Activated gamma-delta T cell treated with Interleukin-2 at 50 U/mL for 16 hours (primary cell): ENCODE measurements around the gene ROGDI.

Experiments used
- DNase-seq: peaks from one replicate; pipeline ENCODE4 v3.0.0-alpha.2; 2020

ROGDI gene

DNA sequence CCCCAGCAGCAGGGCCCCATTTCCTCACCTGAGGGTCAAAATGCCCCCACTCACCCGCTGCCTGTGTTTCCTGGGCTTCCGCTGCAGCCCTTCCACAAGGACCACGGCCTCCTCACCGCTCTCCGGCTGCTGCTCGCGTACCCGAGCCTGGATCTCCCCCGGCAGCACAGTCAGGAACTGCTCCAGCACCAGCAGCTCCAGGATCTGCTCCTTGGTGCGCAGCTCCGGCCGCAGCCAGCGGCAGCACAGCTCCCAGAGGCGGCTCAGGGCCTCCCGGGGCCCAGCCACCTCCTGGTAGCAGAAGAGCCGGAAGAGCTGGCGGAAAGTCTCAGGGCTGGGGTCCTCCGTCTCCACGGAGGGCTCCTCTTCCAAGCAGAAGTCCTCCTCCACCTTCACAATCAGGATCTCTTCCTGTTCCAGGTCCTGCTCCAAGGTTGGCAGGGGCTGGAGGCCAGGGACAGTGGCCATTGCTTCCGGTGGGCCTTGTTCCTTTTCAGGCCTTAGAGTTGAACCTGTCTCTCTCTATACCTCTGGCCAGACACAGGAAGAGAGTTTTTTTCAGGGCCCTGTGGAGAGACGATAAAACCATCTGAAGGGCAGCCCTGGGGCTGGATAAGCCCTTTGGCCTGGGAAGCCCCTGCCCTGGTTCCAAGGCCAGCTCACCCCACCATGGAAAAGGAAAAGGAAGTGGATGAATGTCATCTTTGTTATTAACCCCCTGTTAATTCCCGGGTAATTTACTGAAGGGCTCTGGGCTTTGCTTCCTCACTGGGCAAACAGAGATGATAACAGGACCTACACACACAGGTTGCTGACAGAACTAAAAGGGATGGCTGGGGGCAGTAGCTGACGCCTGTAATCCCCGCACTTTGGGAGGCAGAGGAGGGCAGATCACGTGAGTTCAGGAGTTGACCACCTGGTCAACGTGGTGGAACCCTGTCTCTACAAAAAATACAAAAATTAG is 36.6 kb downstream of the ROGDI start:
- no peak for DNase-seq

DNA sequence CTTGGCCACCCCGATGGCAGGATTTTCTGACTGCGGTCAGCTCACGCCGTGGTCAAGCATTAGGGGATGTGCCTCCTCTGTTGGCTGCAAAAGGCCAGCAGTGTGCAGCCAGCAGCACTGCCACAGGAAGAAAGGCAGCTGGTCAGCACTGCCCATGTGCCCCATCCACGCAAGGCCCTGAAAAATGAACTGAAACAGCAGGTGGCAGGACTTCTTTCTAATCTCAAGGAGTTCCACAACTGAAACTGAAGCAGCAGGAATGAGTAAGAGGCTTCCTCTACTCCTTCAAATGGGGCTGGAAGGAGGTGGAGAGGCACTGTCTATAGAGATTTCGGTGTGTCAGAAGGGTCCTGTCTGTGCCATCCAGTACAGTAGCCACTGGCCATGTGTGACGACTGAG is 38.6 kb downstream of the ROGDI start:
- DNase-seq, result no peak

DNA sequence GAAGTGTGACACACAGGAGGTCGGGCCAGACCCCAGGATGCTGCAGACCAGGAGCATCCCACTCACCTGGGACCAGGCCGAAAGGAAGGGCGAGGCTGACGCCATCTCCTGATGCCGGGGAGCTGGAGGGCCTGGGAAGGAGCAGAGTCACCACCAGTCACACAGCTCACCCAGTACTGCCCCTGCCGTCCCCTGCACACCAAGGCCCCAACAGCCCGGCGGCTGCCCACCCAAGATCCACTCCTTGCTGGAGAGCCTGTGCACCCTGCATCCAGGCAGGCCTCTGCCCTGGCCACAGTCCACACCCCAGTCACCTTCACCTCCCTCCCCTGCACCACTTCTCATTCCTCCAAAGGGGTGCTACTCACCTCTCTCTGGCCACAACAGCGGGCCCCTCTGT is 40.2 kb downstream of the ROGDI start:
- DNase-seq, result no peak

DNA sequence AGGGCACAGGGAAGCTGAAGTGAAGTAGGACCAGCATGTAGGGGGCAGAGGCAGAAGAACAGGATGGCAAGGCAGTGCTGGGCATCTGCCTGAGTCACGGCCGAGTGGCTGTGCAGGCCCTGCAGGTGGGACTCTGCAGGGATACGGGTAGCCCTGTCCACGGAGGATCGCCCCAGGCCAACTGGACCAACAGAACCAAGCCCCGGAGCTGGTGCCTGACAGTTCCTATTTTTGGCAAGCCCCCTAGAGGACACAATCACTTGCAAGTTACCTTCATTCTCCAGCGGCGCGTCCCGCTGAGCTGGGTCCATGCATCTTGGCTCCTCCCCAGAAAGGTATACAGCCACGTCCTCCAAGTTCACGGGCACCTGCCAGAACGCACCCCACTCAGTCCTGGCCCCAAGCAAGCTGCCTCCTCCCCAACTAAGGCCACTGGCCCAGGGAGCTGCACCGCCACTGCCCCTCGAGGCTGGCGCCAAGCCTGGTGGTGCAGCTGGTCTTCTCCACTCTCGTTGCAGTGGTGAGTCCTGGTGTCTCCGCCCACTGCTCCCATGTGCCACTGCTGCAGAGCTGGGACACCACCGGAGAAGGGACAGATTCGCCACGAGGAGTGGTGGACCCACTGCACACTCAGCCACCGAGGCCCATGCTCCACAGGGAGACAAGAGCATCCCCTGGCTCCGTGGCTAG is 42.1 kb downstream of the ROGDI start:
- DNase-seq, result no peak

DNA sequence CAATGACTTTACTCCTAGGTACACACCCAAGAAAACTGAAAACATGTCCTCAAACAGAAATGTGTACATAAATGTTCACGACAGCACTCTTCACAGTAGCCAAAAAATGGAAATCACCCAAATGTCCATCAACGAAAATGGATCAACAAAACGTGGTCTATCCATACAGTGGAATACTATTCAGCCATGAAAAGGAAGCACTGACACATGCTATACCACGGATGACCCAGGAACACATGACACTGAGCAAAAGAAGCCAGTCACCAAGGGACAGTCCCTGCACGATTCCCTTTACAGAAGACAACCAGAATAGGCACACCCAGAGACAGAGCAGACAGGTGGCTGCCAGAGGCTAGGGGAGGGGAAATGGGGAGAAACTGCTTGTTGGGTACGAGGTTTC is 46.7 kb downstream of the ROGDI start:
- no peak for DNase-seq

DNA sequence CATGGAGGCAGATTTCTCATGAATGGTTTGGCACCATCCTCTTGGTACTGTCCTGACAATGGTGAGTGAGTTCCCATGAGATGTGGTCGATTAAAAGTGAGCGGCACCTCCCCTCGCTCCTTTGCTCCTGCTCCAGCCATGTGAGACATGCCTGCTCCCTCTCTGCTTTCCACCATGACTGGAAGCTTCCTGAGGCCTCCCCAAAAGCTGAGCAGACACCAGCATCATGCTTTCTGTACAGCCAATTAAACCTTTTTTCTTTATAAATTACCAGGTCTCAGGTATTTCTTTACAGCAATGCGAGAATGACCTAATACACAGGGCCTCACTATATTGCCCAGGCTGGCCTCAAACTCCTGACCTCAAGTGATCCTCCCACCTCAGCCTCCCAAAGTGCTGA is 47.6 kb downstream of the ROGDI start:
- no peak for DNase-seq

DNA sequence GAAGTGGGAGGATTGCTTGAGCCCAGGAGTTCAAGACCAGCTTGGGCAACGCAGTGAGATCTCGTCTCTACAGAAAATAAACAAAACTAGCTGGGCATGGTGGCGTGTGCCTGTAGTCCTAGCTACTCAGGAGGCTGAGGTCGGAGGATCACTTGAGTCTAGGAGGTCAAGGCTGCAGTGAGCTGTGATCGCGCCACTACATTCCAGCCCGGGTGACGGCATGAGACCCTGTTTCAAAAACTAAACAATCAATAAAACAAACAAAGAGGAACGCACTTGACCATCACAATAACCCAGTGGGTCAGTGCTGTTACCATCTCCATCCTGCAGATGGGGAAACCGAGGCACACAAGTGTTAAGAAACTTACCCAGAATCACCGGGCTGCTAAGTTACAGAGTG is 49.2 kb downstream of the ROGDI start:
- no peak for DNase-seq

DNA sequence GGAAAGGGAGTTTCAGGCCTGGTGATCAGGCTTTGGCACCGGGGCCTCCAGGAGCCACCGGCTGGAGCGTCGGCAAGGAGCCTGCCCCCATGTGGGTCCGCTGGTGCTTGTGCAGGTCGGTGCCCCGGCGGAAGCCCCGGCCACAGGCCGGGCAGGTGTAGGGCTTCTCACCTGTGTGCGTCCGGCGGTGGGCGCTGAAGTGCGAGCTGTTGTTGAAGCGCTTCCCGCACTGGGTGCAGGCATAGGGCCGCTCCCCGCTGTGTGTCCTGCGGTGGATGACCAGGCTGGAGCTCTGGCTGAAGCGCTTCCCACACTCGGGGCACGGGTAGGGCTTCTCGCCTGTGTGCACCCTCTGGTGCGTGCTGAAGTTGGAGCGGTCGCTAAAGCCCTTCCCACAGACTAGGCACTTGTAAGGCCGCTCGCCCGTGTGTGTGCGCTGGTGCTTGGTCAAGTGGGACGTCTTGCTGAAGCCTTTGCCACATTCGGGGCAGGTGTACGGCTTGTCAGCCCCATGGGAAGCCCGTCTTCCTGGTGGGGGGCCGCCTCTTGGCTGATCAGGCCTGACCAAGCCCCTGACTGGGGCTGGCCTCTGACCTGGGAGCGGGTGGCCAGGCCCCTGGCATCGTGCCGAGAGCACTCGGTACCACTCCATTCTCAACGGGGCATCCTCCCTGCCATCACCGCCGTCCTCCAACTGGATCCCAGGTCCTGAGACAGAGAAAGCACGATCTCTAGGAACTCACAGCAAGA is 49.9 kb downstream of the ROGDI start:
- DNase-seq, result no peak

DNA sequence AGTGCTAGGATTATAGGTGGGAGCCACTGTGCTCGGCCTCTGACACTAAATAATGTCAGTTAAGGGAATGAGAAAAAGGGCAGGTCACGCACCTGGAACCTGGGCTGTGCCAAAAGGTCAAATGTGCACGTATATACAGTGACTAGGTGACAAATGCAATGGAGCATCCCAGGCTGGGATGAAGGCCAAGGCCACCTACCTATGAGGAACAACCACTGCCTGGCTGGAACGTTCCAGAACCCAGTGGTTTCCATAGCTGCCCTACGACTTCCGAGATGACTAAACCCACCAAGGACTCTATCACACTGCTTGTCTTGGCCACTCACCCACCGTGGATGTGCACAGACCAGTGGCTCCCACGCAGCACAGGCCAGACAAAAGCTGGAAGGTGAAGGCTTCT is 51.5 kb downstream of the ROGDI start:
- DNase-seq, result no peak

DNA sequence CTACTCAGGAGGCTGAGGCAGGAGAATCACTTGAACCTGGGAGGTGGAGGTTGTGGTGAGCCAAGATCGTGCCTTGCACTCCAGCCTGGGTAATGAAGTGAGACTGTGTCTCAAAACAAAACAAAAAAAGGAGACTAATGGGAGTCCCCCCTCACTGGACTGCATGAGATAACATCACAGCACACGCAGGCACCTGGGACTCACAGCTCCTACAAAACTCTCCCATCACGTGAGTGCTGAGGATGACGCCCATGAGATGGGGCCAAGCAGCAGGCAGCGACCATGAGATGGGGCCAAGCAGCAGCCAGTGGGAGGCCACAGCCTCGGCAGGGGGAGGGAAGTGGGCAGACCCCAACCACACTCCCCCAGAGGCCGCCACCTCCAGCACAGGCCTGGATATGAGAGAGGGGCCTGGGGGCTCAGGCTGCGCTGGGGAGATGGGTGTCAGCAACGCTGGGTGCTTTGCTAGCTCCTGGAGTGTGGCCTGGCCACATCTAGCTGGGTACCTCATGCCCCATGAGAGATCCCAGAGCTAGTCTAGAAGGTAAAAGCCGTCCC is 52.7 kb downstream of the ROGDI start:
- DNase-seq, result no peak

DNA sequence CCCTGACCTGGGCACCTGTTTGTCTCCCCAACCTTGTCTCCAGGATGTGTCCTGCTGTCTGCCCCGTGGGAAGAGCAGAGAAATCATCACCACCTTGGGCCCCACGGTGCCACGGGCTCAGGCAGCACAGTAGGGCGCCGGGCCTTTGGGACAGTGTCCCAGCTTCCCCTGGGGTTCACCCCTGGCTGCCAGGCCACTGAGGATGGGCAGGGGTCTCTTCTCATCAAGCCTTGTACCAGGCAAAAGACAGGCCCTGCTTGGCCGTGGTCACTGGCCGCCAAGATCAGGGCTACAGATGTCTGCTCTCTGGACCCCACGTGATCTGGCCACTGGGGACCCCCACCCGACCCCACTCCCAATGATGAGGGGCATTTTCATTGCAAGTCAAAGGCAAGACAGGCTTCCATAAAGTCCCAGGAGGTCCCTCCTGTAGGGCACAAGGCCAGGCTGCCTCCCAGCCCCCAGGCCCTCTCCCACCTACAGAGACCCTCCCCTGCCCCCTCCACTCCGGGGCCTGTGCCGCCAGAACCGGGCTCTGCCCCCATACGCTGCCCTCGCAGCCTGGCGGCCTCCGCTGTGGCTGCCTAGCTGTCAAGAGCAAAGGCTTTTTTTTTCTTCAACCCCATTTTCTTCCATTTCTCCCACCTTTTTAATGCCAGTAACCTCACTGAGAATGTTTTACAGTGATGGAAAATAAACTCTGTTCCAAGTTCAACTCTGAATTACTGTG is 53.6 kb downstream of the ROGDI start:
- no peak for DNase-seq

DNA sequence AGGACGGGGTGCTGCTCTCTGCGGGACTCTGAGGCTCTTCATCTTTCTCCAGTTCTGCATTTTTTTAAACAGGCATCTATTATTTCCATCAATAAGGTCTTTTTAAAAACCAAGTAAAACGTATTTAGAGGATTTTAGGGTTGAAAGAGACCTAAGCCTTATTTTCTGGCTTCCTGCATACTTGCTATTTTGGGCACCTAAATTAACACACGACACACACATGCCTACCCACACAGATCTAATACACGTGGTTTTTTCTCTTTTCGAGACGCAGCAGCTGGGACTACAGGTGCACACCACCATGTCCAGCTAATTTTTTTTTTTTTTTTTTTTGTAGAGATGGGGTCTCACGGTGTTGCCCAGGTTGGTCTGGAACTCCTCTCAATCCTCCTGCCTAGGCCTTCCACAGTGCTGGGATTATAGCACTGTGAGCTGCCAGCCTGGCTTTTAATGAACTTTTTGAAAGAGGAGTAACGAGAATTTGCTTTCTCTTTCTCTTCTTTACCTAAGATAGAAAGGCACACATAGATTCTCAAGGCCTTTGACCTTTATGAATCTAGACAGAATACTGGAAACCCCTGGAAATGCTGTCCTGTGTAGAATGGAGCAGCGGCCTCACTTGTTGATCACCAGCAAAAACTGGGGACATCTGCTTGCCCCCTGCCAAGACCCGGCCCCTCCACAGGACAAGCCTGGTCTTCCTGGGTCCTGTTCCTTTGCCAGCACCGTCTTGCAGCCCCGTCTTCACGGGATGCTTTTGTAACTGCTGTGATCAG is 54.3 kb downstream of the ROGDI start:
- no peak for DNase-seq

DNA sequence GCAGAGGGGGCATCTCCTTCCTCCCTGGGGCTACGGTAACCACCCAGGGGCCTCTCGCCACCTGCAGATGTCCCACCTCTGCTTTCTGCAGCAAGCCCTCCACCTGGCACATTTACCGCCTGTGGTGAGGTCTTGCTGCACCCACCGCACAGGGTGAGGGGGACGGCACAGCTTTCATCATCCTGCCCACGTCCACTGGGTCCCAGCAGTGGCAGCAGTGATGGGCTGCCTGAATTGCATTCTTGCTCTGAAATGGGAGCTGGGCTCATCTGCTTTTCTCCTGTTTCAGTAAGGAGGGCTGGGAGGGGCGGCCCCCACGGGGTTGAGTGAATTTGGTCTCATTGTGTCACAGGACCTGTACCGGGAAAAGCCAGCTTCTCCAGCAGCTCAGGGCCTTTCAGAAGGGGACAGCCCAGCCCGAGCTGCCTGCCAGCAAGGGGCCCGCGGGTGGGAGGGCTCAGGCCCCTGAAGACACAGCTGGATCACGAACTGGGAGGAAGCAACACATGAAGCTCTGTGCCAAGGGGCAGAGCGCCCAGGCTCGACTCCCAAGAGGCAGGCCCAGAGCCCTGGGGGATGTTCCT is 55.4 kb downstream of the ROGDI start:
- DNase-seq, result no peak
